GM23338 (cell line): Measurements from ENCODE around the gene TSPO2. TPM values are rescaled to one million over a fixed set of nuclear protein-coding genes. Genes with fewer than 3 reads are reported as not detected.

ENCODE experiments used
- ATAC-seq: fragments of 200-7000 bp; cut with Tn5 transposase; 3 replicates; pipeline ENCODE4 v1.9.1; 2020
- DNase-seq: peaks from one replicate; pipeline ENCODE4 v3.0.0-alpha.2; 2015; ENCODE audit warnings: low spot score
- H2AFZ ChIP-seq: fragments of 200-600 bp; sonication (generic); 2 replicates; pipeline ENCODE4 v1.8.0; 2016; ENCODE audit warnings: antibody characterized with exemption, mild to moderate bottlenecking, moderate library complexity
- H3F3A ChIP-seq: fragments of 200-600 bp; sonication (generic); replicated peaks from 2 replicates; pipeline ENCODE4 v1.8.0; 2017; ENCODE audit warnings: antibody characterized with exemption, mixed run types, low read depth
- H3K27ac ChIP-seq: fragments of 200-600 bp; sonication (generic); 2 replicates; pipeline ENCODE4 v1.6.1; 2016; ENCODE audit warnings: low read depth
- H3K27me3 ChIP-seq: fragments of 200-600 bp; sonication (generic); 2 replicates; pipeline ENCODE4 v1.8.0; 2016; ENCODE audit warnings: mild to moderate bottlenecking, mixed run types, moderate library complexity; ENCODE audit not compliant: insufficient read depth
- H3K36me3 ChIP-seq: fragments of 200-600 bp; sonication (generic); 2 replicates; pipeline ENCODE4 v1.8.0; 2016; ENCODE audit warnings: mild to moderate bottlenecking; ENCODE audit not compliant: insufficient read depth
- H3K4me1 ChIP-seq: fragments of 200-600 bp; sonication (generic); 2 replicates; pipeline ENCODE4 v1.8.0; 2016; ENCODE audit warnings: mild to moderate bottlenecking, moderate library complexity; ENCODE audit not compliant: insufficient read depth
- H3K4me2 ChIP-seq: fragments of 200-600 bp; sonication (generic); 2 replicates; pipeline ENCODE4 v1.7.1; 2017; ENCODE audit warnings: mixed run types
- H3K4me3 ChIP-seq: fragments of 200-600 bp; sonication (generic); 2 replicates; pipeline ENCODE4 v1.6.1; 2016; ENCODE audit warnings: mixed run types
- H3K79me2 ChIP-seq: fragments of 200-600 bp; sonication (generic); replicated peaks from 2 replicates; pipeline ENCODE4 v1.8.0; 2017; ENCODE audit warnings: mild to moderate bottlenecking; ENCODE audit not compliant: insufficient read depth
- H3K9me2 ChIP-seq: fragments of 200-600 bp; sonication (generic); 2 replicates; pipeline ENCODE4 v1.8.0; 2017; ENCODE audit not compliant: insufficient read depth
- H4K20me1 ChIP-seq: fragments of 200-600 bp; sonication (generic); replicated peaks from 2 replicates; pipeline ENCODE4 v1.8.0; 2017; ENCODE audit warnings: mild to moderate bottlenecking; ENCODE audit not compliant: insufficient read depth
- H3K27ac Mint-ChIP-seq: 2 replicates; pipeline ENCODE4 v1.8.0; 2020; ENCODE audit warnings: inconsistent platforms, mild to moderate bottlenecking, moderate library complexity, mixed read lengths
- H3K27me3 Mint-ChIP-seq: 3 replicates; pipeline ENCODE4 v1.8.0; 2022; ENCODE audit warnings: low read depth, mild to moderate bottlenecking, moderate library complexity, mixed read lengths, inconsistent platforms; ENCODE audit not compliant: insufficient read depth, poor library complexity
- H3K36me3 Mint-ChIP-seq: 3 replicates; pipeline ENCODE4 v1.8.0; 2021; ENCODE audit warnings: low read depth, mild to moderate bottlenecking, inconsistent platforms, moderate library complexity, mixed read lengths
- H3K4me1 Mint-ChIP-seq: 3 replicates; pipeline ENCODE4 v1.8.0; 2020; ENCODE audit warnings: mild to moderate bottlenecking, inconsistent platforms, mixed read lengths
- H3K4me3 Mint-ChIP-seq: 3 replicates; pipeline ENCODE4 v1.8.0; 2021; ENCODE audit warnings: moderate library complexity, mild to moderate bottlenecking, inconsistent platforms, mixed read lengths
- H3K9me3 Mint-ChIP-seq: 3 replicates; pipeline ENCODE4 v1.8.0; 2020; ENCODE audit warnings: moderate library complexity, mild to moderate bottlenecking, inconsistent platforms, mixed read lengths
- CREB1 ChIP-seq: fragments of 250-450 bp; sonication (Bioruptor Pico); IDR thresholded peaks from 2 replicates; pipeline ENCODE4 v1.5.0; 2020; ENCODE audit warnings: low read depth, mild to moderate bottlenecking, moderate library complexity
- EZH2 ChIP-seq: fragments of 200-600 bp; sonication (generic); IDR thresholded peaks from one replicate; pipeline ENCODE4 v1.8.0; 2017; ENCODE audit warnings: antibody characterized with exemption, mild to moderate bottlenecking, low read depth; ENCODE audit not compliant: unreplicated experiment
- NANOG ChIP-seq: IDR thresholded peaks from 2 replicates; pipeline ENCODE4 v1.6.1; 2016; ENCODE audit warnings: antibody characterized with exemption, borderline replicate concordance
- POLR2AphosphoS5 ChIP-seq: IDR thresholded peaks from 2 replicates; pipeline ENCODE4 v1.6.1; 2016; ENCODE audit warnings: antibody characterized with exemption, low read depth
- STAT1 ChIP-seq: IDR thresholded peaks from one replicate; pipeline ENCODE4 v1.6.1; 2016; ENCODE audit warnings: antibody characterized with exemption; ENCODE audit not compliant: unreplicated experiment
- ZNF114 ChIP-seq: fragments of 250-450 bp; sonication (Bioruptor Pico); IDR thresholded peaks from 2 replicates; pipeline ENCODE4 v1.5.0; 2020; ENCODE audit warnings: mild to moderate bottlenecking, moderate library complexity
- ZNF331 ChIP-seq: fragments of 250-450 bp; sonication (Bioruptor Pico); IDR thresholded peaks from 2 replicates; pipeline ENCODE4 v1.5.0; 2020; ENCODE audit warnings: low read depth, mild to moderate bottlenecking, moderate library complexity
- polyA plus RNA-seq: library from polyadenylated mRNA; unstranded; fragments of >200 nt; fragmentation: Nextera tagmentation; extraction: Ambion mirVana; gene quantifications from 2 replicates; pipeline ENCODE4 v1.2.1, GENCODE V29; 2016
- total RNA-seq: library from RNA; depleted of rRNA; stranded (reverse); fragments of >200 nt; shearing (Covaris generic); gene quantifications from 2 replicates; pipeline ENCODE4 v1.2.3, GENCODE V29; 2014
- TF ChIP-seq, protein P1 (sequence below), 2 experiments: fragments of 200-600 bp in 1 of 2; sonication (generic) in 1 of 2; conservative IDR thresholded peaks; 2 replicates each; pipeline versions ENCODE4 v1.5.1 to v1.6.1; 2016 to 2017; ENCODE audit warnings: antibody characterized with exemption in 2 of 2, low read depth in 2 of 2, mild to moderate bottlenecking in 2 of 2, moderate library complexity in 1 of 2
- TF ChIP-seq, protein P2 (sequence below): IDR thresholded peaks from one replicate; pipeline ENCODE4 v1.6.1; 2018; ENCODE audit warnings: antibody characterized with exemption; ENCODE audit not compliant: unreplicated experiment
- TF ChIP-seq, protein P3 (sequence below): IDR thresholded peaks from 2 replicates; pipeline ENCODE4 v1.6.1; 2016; ENCODE audit warnings: antibody characterized with exemption

TSPO2 gene
- total and polyA plus RNA-seq, 2 experiments from 2014 or later, result 0.31 TPM; not detected in 1

DNA sequence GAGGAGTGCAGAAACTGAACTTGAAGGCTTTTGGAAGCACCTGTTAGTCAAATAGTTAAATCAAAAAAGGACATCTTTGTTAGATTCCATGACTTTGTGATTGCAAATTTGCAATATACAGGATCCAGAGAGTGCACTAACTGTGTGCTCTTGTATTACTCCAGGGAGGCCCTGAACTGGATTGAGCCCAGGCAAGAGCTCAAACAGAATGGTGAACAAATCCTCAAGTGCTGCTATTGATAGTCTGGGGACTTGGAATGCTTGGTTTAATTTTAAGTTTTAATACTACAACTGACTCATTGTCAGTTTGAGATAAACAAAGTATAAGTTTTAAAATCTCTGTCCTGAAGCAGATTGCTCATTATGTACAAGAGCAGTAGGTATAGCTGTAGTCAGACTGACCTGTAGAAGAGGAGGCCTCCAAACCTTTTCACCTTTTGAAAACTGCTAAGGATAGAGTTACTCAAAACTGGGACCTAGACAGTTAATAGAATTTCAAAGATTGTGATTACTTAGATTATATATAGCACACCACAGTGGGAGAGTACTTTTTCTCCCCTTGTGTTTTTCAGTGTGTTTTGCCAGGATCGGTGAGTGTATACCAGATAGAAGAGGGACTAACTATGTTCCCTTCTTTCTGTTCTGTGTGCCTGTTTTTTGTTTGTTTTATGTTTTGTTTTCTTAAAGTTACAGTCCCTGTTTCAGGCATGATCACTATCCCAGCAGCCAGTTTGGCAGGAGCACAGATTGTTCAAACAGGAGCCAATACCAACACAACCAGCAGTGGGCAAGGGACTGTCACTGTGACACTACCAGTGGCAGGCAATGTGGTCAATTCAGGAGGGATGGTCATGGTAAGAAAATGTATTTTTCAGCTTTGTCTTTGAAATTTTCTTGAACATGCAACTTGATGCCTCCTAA, 48.8 kb downstream of the TSPO2 start (continued):
- TF ChIP-seq, protein P1, sequence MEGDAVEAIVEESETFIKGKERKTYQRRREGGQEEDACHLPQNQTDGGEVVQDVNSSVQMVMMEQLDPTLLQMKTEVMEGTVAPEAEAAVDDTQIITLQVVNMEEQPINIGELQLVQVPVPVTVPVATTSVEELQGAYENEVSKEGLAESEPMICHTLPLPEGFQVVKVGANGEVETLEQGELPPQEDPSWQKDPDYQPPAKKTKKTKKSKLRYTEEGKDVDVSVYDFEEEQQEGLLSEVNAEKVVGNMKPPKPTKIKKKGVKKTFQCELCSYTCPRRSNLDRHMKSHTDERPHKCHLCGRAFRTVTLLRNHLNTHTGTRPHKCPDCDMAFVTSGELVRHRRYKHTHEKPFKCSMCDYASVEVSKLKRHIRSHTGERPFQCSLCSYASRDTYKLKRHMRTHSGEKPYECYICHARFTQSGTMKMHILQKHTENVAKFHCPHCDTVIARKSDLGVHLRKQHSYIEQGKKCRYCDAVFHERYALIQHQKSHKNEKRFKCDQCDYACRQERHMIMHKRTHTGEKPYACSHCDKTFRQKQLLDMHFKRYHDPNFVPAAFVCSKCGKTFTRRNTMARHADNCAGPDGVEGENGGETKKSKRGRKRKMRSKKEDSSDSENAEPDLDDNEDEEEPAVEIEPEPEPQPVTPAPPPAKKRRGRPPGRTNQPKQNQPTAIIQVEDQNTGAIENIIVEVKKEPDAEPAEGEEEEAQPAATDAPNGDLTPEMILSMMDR (conservative IDR thresholded peaks at IDR 0.05; ENCODE audit: low read depth in 2 of 2), result no peak
- TF ChIP-seq STAT1, result no peak
- TF ChIP-seq, protein P2, sequence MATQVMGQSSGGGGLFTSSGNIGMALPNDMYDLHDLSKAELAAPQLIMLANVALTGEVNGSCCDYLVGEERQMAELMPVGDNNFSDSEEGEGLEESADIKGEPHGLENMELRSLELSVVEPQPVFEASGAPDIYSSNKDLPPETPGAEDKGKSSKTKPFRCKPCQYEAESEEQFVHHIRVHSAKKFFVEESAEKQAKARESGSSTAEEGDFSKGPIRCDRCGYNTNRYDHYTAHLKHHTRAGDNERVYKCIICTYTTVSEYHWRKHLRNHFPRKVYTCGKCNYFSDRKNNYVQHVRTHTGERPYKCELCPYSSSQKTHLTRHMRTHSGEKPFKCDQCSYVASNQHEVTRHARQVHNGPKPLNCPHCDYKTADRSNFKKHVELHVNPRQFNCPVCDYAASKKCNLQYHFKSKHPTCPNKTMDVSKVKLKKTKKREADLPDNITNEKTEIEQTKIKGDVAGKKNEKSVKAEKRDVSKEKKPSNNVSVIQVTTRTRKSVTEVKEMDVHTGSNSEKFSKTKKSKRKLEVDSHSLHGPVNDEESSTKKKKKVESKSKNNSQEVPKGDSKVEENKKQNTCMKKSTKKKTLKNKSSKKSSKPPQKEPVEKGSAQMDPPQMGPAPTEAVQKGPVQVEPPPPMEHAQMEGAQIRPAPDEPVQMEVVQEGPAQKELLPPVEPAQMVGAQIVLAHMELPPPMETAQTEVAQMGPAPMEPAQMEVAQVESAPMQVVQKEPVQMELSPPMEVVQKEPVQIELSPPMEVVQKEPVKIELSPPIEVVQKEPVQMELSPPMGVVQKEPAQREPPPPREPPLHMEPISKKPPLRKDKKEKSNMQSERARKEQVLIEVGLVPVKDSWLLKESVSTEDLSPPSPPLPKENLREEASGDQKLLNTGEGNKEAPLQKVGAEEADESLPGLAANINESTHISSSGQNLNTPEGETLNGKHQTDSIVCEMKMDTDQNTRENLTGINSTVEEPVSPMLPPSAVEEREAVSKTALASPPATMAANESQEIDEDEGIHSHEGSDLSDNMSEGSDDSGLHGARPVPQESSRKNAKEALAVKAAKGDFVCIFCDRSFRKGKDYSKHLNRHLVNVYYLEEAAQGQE, result no peak
- TF ChIP-seq CREB1 (CRISPR knock-in tag), result no peak
- TF ChIP-seq ZNF331 (CRISPR knock-in tag), result no peak
- no peak for TF ChIP-seq EZH2
- TF ChIP-seq, protein P3, sequence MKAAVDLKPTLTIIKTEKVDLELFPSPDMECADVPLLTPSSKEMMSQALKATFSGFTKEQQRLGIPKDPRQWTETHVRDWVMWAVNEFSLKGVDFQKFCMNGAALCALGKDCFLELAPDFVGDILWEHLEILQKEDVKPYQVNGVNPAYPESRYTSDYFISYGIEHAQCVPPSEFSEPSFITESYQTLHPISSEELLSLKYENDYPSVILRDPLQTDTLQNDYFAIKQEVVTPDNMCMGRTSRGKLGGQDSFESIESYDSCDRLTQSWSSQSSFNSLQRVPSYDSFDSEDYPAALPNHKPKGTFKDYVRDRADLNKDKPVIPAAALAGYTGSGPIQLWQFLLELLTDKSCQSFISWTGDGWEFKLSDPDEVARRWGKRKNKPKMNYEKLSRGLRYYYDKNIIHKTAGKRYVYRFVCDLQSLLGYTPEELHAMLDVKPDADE, result no peak
- TF ChIP-seq ZNF114 (CRISPR knock-in tag), result no peak
- TF ChIP-seq NANOG, result no peak

DNA sequence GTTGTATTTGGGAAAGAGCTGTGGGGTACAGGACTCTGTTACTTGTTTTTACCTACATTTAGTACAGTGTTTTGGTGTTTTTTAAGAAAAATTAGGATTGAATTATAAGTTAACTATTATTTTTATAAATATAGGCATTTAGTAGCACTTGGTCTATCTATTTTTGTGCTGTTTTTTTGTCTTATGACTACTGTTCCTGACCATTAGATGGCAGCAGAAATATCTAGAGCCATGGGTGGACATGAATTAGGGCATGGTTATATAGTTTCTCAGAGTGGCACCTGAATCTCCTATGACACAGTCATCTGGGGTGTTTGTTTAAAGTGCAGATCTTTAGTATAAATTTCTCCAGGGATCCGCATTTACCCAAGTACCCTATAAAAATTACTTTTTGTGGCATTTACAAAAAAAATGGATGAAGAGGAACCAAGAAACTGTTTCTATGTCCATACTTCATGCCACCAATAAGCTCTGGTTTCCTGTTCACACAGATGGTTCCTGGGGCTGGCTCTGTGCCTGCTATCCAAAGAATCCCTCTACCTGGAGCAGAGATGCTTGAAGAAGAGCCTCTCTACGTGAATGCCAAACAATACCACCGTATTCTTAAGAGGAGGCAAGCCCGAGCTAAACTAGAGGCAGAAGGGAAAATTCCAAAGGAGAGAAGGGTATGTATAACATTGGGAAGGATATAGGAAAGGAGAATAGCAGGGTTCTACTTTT, 50.3 kb downstream of the TSPO2 start:
- H3K27me3 Mint-ChIP-seq, result no peaks in the 10 kb centered on the region
- H2AFZ ChIP-seq, result no peak overlapping the region
- no peak overlapping the region for H3K27ac ChIP-seq
- ATAC-seq (no peak), DNase-seq (peak; percentile 21)
- H3K79me2 ChIP-seq, result peaks cover 3% of the 10 kb centered on the region; the same call in 1 of the 2 replicates
- H3K4me3 Mint-ChIP-seq, result no peak overlapping the region
- H3K27me3 ChIP-seq, result no peaks in the 10 kb centered on the region
- H3K4me1 Mint-ChIP-seq, result no peaks in the 10 kb centered on the region
- H3K36me3 ChIP-seq, result peaks cover 82% of the 10 kb centered on the region
- peaks cover 4% of the 10 kb centered on the region; the same call in 1 of the 2 replicates for H3F3A ChIP-seq
- peaks cover 90% of the 10 kb centered on the region for H3K36me3 Mint-ChIP-seq
- H3K9me2 ChIP-seq, result no peaks in the 10 kb centered on the region
- H3K4me2 ChIP-seq, result no peak overlapping the region
- no peak overlapping the region for H3K4me3 ChIP-seq
- TF ChIP-seq, protein P1 (conservative IDR thresholded peaks at IDR 0.05; ENCODE audit: low read depth in 2 of 2), result peak; percentile 32 to 35; a peak in 3 of 4 replicates
- no peak for TF ChIP-seq POLR2AphosphoS5
- H3K9me3 Mint-ChIP-seq, result no peaks in the 10 kb centered on the region
- H4K20me1 ChIP-seq, result peaks cover 15% of the 10 kb centered on the region
- H3K27ac Mint-ChIP-seq, result no peak overlapping the region
- no peaks in the 10 kb centered on the region for H3K4me1 ChIP-seq
